Peyer's patch (tissue), 4 donors: Measurements from ENCODE around the gene GTPBP1.

Source experiments
- CTCF ChIP-seq, 6 experiments: fragments of 450-650 bp in 4 of 6; fragments of 200-600 bp in 2 of 6; sonication (generic) in 1 of 6; IDR thresholded peaks; one replicate each; pipeline ENCODE4 v1.5.1; 2017 to 2019; ENCODE audit warnings: antibody characterized with exemption in 6 of 6, mild to moderate bottlenecking in 3 of 6, moderate library complexity in 1 of 6
- POLR2A ChIP-seq, 2 donors: fragments of 450-650 bp; IDR thresholded peaks; one replicate each; pipeline ENCODE4 v1.5.1; 2017; ENCODE audit warnings: antibody characterized with exemption in 2 of 2, mild to moderate bottlenecking in 2 of 2, moderate library complexity in 2 of 2

GRCh38 chr22:38737302-38738060, 31.7 kb downstream of the GTPBP1 start:
- TF ChIP-seq CTCF (IDR thresholded peaks at IDR 0.05) (no peak), POLR2A (IDR thresholded peaks at IDR 0.05) (no peak)
